Osteoblast (primary cell): ENCODE data around the gene TMEM61. TPM values are rescaled to one million over a fixed set of nuclear protein-coding genes. Genes with fewer than 3 reads are reported as not detected.

Source experiments
- DNase-seq: peaks from one replicate; pipeline ENCODE4 v3.0.0; 2011; ENCODE audit warnings: low spot score, mixed read lengths; ENCODE audit not compliant: insufficient read length; ENCODE audit errors: missing footprints
- H2AFZ ChIP-seq: 2 replicates; pipeline ENCODE4 v1.6.0; 2011; ENCODE audit warnings: mild to moderate bottlenecking, low read length
- H3K27ac ChIP-seq: 2 replicates; pipeline ENCODE4 v1.5.1; 2011; ENCODE audit warnings: mild to moderate bottlenecking, low read depth, low read length, moderate library complexity
- H3K27me3 ChIP-seq: 2 replicates; pipeline ENCODE4 v1.6.0; 2012; ENCODE audit warnings: mild to moderate bottlenecking, control low read depth, inconsistent platforms, low read length, moderate library complexity; ENCODE audit not compliant: insufficient read depth
- H3K36me3 ChIP-seq: 2 replicates; pipeline ENCODE4 v1.5.1; 2011; ENCODE audit warnings: mild to moderate bottlenecking, low read length, control low read depth, moderate library complexity; ENCODE audit not compliant: insufficient read depth
- H3K4me1 ChIP-seq: 2 replicates; pipeline ENCODE4 v1.5.1; 2011; ENCODE audit warnings: mild to moderate bottlenecking, low read length, control low read depth, moderate library complexity; ENCODE audit not compliant: insufficient read depth
- H3K4me2 ChIP-seq: 2 replicates; pipeline ENCODE4 v1.6.0; 2011; ENCODE audit warnings: mild to moderate bottlenecking, low read length; ENCODE audit not compliant: insufficient read depth
- H3K4me3 ChIP-seq: fragments of 200-600 bp; sonication (generic); 3 replicates; pipeline ENCODE4 v1.5.1; 2012; ENCODE audit warnings: mild to moderate bottlenecking, low read length, inconsistent platforms; ENCODE audit not compliant: insufficient read depth
- H3K79me2 ChIP-seq: 2 replicates; pipeline ENCODE4 v1.6.0; 2012; ENCODE audit warnings: mild to moderate bottlenecking, low read length, control low read depth, inconsistent platforms; ENCODE audit not compliant: insufficient read depth
- H3K9me3 ChIP-seq: 2 replicates; pipeline ENCODE4 v1.5.1; 2011; ENCODE audit warnings: low read depth, low read length, control low read depth
- H4K20me1 ChIP-seq: 2 replicates; pipeline ENCODE4 v1.6.0; 2012; ENCODE audit warnings: mild to moderate bottlenecking, low read length, control low read depth; ENCODE audit not compliant: insufficient read depth
- total RNA-seq: library from RNA; depleted of rRNA; stranded (reverse); fragments of >200 nt; gene quantifications from 2 replicates; pipeline ENCODE4 v1.2.3, GENCODE V29; 2012
- TF ChIP-seq, protein P1 (sequence below): IDR thresholded peaks from 2 replicates; pipeline ENCODE4 v1.5.1; 2011; ENCODE audit warnings: mild to moderate bottlenecking, low read depth, low read length, moderate library complexity; ENCODE audit errors: extremely low read depth

TMEM61 gene
- total RNA-seq, 1 donor: not detected

DNA sequence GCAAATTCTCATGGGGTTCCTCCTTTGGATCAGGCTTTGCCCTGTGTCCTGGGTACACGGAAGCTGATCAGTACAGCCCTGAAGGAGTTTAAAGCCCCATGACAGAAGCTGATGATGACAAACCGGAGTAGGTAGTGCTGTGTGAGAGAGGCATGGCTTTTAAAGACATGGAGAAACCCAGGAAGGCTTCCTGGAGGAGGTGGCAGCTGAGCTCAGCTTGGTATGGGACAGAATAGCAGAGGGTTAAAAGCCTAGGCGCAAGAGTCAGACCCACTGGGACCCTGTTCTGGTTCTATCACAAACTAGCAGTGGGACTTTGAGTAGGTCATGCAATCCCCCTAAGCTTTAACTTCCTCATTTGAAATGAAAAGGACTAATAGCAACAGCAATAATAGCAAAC lies 6.1 kb downstream of the TMEM61 start:
- H3K27me3 ChIP-seq: peaks cover 26% of the 10 kb centered on the region
- no peaks in the 10 kb centered on the region for H4K20me1 ChIP-seq
- H3K4me2 ChIP-seq: no peak overlapping the region
- no peaks in the 10 kb centered on the region for H3K36me3 ChIP-seq
- H3K4me3 ChIP-seq: no peak overlapping the region
- H2AFZ ChIP-seq: no peak overlapping the region
- no peaks in the 10 kb centered on the region for H3K9me3 ChIP-seq
- TF ChIP-seq, protein P1, sequence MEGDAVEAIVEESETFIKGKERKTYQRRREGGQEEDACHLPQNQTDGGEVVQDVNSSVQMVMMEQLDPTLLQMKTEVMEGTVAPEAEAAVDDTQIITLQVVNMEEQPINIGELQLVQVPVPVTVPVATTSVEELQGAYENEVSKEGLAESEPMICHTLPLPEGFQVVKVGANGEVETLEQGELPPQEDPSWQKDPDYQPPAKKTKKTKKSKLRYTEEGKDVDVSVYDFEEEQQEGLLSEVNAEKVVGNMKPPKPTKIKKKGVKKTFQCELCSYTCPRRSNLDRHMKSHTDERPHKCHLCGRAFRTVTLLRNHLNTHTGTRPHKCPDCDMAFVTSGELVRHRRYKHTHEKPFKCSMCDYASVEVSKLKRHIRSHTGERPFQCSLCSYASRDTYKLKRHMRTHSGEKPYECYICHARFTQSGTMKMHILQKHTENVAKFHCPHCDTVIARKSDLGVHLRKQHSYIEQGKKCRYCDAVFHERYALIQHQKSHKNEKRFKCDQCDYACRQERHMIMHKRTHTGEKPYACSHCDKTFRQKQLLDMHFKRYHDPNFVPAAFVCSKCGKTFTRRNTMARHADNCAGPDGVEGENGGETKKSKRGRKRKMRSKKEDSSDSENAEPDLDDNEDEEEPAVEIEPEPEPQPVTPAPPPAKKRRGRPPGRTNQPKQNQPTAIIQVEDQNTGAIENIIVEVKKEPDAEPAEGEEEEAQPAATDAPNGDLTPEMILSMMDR: no peak
- H3K79me2 ChIP-seq: no peaks in the 10 kb centered on the region
- no peak overlapping the region for H3K27ac ChIP-seq
- no peaks in the 10 kb centered on the region for H3K4me1 ChIP-seq
- DNase-seq: peak; percentile 26

DNA sequence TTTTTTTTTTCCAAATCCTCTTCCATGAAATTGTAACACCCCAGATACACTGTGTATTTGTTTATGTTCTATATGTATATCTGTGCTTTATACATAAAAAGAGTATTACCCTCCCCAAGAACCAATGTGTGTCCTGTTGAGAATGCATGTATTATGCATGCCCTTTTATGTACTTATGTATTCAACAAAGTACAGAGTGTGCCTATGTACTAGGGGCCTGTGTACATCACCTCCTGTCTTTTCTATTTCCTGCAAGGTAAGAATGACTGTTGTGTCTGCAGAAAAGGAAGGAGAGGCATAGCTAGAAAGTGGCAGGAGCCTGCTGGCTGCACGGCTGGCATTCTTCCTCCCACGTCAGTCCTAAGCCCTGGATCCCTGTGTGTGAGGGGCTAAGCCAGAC lies 7.0 kb downstream of the TMEM61 start:
- Histone ChIP-seq H3K4me2 (no peak overlapping the region), H3K36me3 (no peaks in the 10 kb centered on the region), H3K4me3 (no peak overlapping the region), H2AFZ (no peak overlapping the region), H3K9me3 (no peaks in the 10 kb centered on the region), H3K4me1 (no peaks in the 10 kb centered on the region), H3K79me2 (no peaks in the 10 kb centered on the region), H3K27ac (no peak overlapping the region), H4K20me1 (no peaks in the 10 kb centered on the region), H3K27me3 (peaks cover 17% of the 10 kb centered on the region)
- no peak for DNase-seq
- TF ChIP-seq, protein P1: no peak

DNA sequence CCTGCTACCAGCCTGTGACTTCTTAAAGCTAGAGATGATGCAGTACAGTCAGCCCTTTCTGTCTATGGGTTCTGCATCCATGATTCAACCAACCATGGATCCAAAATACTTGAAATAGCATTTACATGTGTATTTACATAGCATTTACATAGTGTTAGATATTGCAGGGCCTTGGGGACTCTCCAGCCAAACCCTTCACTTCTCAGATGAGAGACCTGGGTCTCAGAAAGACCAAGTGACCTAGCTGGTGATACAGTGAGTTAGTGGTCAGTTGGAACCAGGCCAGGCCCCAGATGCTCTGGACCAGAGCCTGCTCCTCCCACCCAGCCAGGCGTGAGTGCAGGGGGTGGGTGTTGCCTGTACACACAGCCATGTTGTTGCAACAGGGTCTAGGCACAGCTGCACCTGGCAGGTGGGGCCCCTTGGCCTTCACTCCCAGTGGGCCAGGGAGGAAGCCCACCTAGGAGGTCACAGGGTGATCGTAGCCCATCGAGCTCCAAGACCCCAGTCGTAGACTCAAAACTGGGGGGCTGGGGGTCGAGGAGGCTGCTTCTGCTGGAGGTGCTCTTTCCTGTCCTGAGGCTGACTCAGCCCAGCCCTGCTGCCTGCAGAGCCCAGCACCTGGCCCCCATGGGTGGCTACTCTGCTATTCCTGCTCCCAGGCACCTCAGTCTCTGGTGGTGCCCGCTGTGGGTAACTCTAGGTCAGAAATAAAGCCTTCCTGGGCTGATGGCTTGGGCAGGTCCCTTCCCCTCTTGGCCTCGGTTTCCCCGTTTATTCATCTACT lies 7.7 kb downstream of the TMEM61 start:
- no peaks in the 10 kb centered on the region for H3K79me2 ChIP-seq
- H3K27ac ChIP-seq: no peak overlapping the region
- TF ChIP-seq, protein P1: no peak
- no peaks in the 10 kb centered on the region for H3K4me1 ChIP-seq
- H2AFZ ChIP-seq: no peak overlapping the region
- no peaks in the 10 kb centered on the region for H4K20me1 ChIP-seq
- H3K4me2 ChIP-seq: no peak overlapping the region
- peak; percentile 91 for DNase-seq
- H3K4me3 ChIP-seq: no peak overlapping the region
- H3K9me3 ChIP-seq: no peaks in the 10 kb centered on the region
- peaks cover 16% of the 10 kb centered on the region for H3K27me3 ChIP-seq
- H3K36me3 ChIP-seq: no peaks in the 10 kb centered on the region

DNA sequence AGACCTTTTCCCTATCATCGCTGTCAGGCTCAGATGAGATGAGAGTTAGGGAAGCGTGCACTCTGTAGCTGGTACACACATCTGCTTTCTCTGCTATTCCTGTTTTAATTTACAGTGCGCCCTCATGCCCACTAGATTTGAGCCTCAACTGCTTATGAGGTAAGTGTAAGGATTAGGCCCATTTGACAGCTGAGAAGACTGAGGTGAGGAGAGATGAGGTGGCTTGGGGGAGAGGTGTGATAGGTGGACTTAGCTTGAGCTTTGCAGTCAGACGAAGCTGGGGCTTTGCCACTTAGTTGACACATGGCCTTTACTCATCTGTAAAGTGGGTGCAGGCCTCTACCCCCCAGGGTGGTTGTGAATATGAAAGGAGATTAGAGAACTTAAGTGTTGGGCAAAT lies 8.5 kb downstream of the TMEM61 start:
- Histone ChIP-seq H3K27me3 (peaks cover 9% of the 10 kb centered on the region), H3K27ac (no peak overlapping the region), H4K20me1 (no peaks in the 10 kb centered on the region), H3K79me2 (no peaks in the 10 kb centered on the region), H3K4me1 (no peaks in the 10 kb centered on the region), H2AFZ (no peak overlapping the region), H3K36me3 (no peaks in the 10 kb centered on the region), H3K9me3 (no peaks in the 10 kb centered on the region), H3K4me2 (no peak overlapping the region), H3K4me3 (no peak overlapping the region)
- DNase-seq: peak; percentile 39
- TF ChIP-seq, protein P1: no peak
